ENCODE measurements around the gene LRCH1. TPM values are rescaled to one million over a fixed set of nuclear protein-coding genes. Genes with fewer than 3 reads are reported as not detected.

Gene LRCH1
- total and polyA plus RNA-seq, 2 of the 13 experiments (the other 11 are each of a cell fraction or from before 2014, with no cell fraction given) = 4.1 to 12.6 TPM

- TF ChIP-seq NCOR1 (IDR thresholded peaks at IDR 0.05; ENCODE audit: borderline replicate concordance, low read length) (peak; percentile 70; the same call in 1 of the 2 replicates), ZNF792 (CRISPR knock-in tag; IDR thresholded peaks at IDR 0.05) (peak; percentile 73), ZNF800 (CRISPR knock-in tag; IDR thresholded peaks at IDR 0.05) (no peak), ZNF414 (CRISPR knock-in tag; IDR thresholded peaks at IDR 0.05) (no peak), NRL (CRISPR knock-in tag; IDR thresholded peaks at IDR 0.05; ENCODE audit: borderline replicate concordance) (no peak), DR1 (CRISPR knock-in tag; IDR thresholded peaks at IDR 0.05) (no peak), DNMT1 (CRISPR knock-in tag; IDR thresholded peaks at IDR 0.05) (no peak), ZNF788 (CRISPR knock-in tag; IDR thresholded peaks at IDR 0.05; ENCODE audit: borderline replicate concordance) (peak; percentile 37; the same call in 1 of the 2 replicates), ZBTB43 (CRISPR knock-in tag; conservative IDR thresholded peaks at IDR 0.05) (no peak), PLRG1 (conservative IDR thresholded peaks at IDR 0.05) (no peak), GZF1 (CRISPR knock-in tag; IDR thresholded peaks at IDR 0.05) (no peak), ZNF7 (CRISPR knock-in tag; IDR thresholded peaks at IDR 0.05) (no peak), TFDP1 (CRISPR knock-in tag; IDR thresholded peaks at IDR 0.05; ENCODE audit: borderline replicate concordance) (no peak), THAP8 (CRISPR knock-in tag; IDR thresholded peaks at IDR 0.05; ENCODE audit: borderline replicate concordance) (no peak), NFYB (CRISPR knock-in tag; IDR thresholded peaks at IDR 0.05) (no peak), ZBTB4 (CRISPR knock-in tag; IDR thresholded peaks at IDR 0.05; ENCODE audit: borderline replicate concordance) (no peak), ZNF350 (CRISPR knock-in tag; IDR thresholded peaks at IDR 0.05; ENCODE audit: borderline replicate concordance, low read depth) (peak; percentile 77), KMT2A (CRISPR knock-in tag; IDR thresholded peaks at IDR 0.05) (no peak), ZNF343 (CRISPR knock-in tag; IDR thresholded peaks at IDR 0.05) (no peak)
These were observed 55.0 kb downstream of the LRCH1 start (continued) for GRCh38 chr13:46607768-46608564.

Measured in HepG2 (cell line).